HG03159 (cell line): ENCODE measurements around the gene SSTR5.
"Not testable (repeated sequence)": the region's sequence is repeated elsewhere in the genome, so short reads cannot be mapped to it uniquely, and the experiment has no call there.

ENCODE experiments used
- ATAC-seq: cut with Tn5 transposase; IDR thresholded peaks from one replicate; pipeline ENCODE4 v1.9.1; 2021; ENCODE audit warnings: mild to moderate bottlenecking, moderate library complexity; ENCODE audit not compliant: unreplicated experiment

The SSTR5 gene

GRCh38 chr16:1072526-1073261 is at the start of gene SSTR5:
Gene SSTR5, plus strand, starts transcription at chr16:1072747. Its CDS starts 6,122 bp downstream, at chr16:1078869.
- ATAC-seq, result no peak

GRCh38 chr16:1024138-1024537 is 48.4 kb upstream of the SSTR5 start:
- no peak for ATAC-seq

- ATAC-seq, result not testable (repeated sequence)
Observed at GRCh38 chr16:1025183-1025809, 47.3 kb upstream of the SSTR5 start.

- ATAC-seq, result no peak
Observed at GRCh38 chr16:1026057-1026783, 46.3 kb upstream of the SSTR5 start.

GRCh38 chr16:1026784-1027500 is 45.6 kb upstream of the SSTR5 start:
- no peak for ATAC-seq

GRCh38 chr16:1027501-1027815 is 45.1 kb upstream of the SSTR5 start:
- ATAC-seq, result no peak

GRCh38 chr16:1028056-1028455 is 44.5 kb upstream of the SSTR5 start:
- no peak for ATAC-seq

- ATAC-seq, result no peak
Observed at GRCh38 chr16:1028524-1029258, 43.9 kb upstream of the SSTR5 start.

GRCh38 chr16:1029259-1029545 is 43.3 kb upstream of the SSTR5 start:
- no peak for ATAC-seq

- ATAC-seq, result no peak
Observed at GRCh38 chr16:1030473-1030901, 42.1 kb upstream of the SSTR5 start.

GRCh38 chr16:1031666-1032065 is 40.9 kb upstream of the SSTR5 start:
- ATAC-seq, result no peak

GRCh38 chr16:1032607-1033006 is 39.9 kb upstream of the SSTR5 start:
- no peak for ATAC-seq

- ATAC-seq, result no peak
Observed at GRCh38 chr16:1033128-1033679, 39.3 kb upstream of the SSTR5 start.

- no peak for ATAC-seq
Observed at GRCh38 chr16:1034230-1035065, 38.1 kb upstream of the SSTR5 start.

GRCh38 chr16:1035066-1035415 is 37.5 kb upstream of the SSTR5 start:
- no peak for ATAC-seq

- no peak for ATAC-seq
Observed at GRCh38 chr16:1036166-1036565, 36.4 kb upstream of the SSTR5 start.

- no peak for ATAC-seq
Observed at GRCh38 chr16:1036726-1037393, 35.7 kb upstream of the SSTR5 start.

GRCh38 chr16:1037394-1038257 is 34.9 kb upstream of the SSTR5 start:
- ATAC-seq, result no peak
